Fibroblast of lung (primary cell): ENCODE data around the gene CACTIN. TPM values are rescaled to one million over a fixed set of nuclear protein-coding genes. Genes with fewer than 3 reads are reported as not detected.
A peak's percentile ranks its signal among the peaks of the same experiment; 100 is the strongest.

Experiments
- DNase-seq, 2 donors: peaks; one replicate each; pipeline versions ENCODE4 v3.0.0 to v3.0.0-alpha.2; 2010; ENCODE audit warnings: low read depth in 2 of 2
- H2AFZ ChIP-seq: 2 replicates; pipeline ENCODE4 v1.5.1; 2012; ENCODE audit warnings: low read length, control low read depth, inconsistent platforms
- H3K27ac ChIP-seq: 2 replicates; pipeline ENCODE4 v1.5.1; 2011; ENCODE audit warnings: low read length, control low read depth; ENCODE audit not compliant: insufficient read depth
- H3K27me3 ChIP-seq: 2 replicates; pipeline ENCODE4 v1.5.1; 2011; ENCODE audit warnings: mild to moderate bottlenecking, low read length; ENCODE audit not compliant: control insufficient read depth, insufficient read depth
- H3K36me3 ChIP-seq: 2 replicates; pipeline ENCODE4 v1.5.1; 2011; ENCODE audit warnings: low read length; ENCODE audit not compliant: control insufficient read depth, insufficient read depth
- H3K4me1 ChIP-seq: 2 replicates; pipeline ENCODE4 v1.5.1; 2011; ENCODE audit warnings: low read length; ENCODE audit not compliant: control insufficient read depth, insufficient read depth; ENCODE audit errors: extremely low read depth
- H3K4me2 ChIP-seq: 2 replicates; pipeline ENCODE4 v1.5.1; 2011; ENCODE audit warnings: low read length, control low read depth; ENCODE audit not compliant: insufficient read depth; ENCODE audit errors: extremely low read depth
- H3K4me3 ChIP-seq, 4 experiments: fragments of 200-600 bp in 1 of 4; sonication (generic) in 1 of 4; replicated peaks in 1 of 4; 2 replicates each; pipeline ENCODE4 v1.5.1; 2011 to 2016; ENCODE audit warnings: low read length in 4 of 4, low read depth in 3 of 4, mild to moderate bottlenecking in 3 of 4, control low read depth in 2 of 4, inconsistent platforms in 1 of 4, mixed read lengths in 1 of 4; ENCODE audit not compliant: insufficient read depth in 1 of 4; ENCODE audit errors: control extremely low read depth in 1 of 4
- H3K79me2 ChIP-seq: 2 replicates; pipeline ENCODE4 v1.5.1; 2012; ENCODE audit warnings: mild to moderate bottlenecking, low read length, inconsistent platforms; ENCODE audit not compliant: control insufficient read depth, insufficient read depth
- H3K9ac ChIP-seq: 2 replicates; pipeline ENCODE4 v1.5.1; 2011; ENCODE audit warnings: mild to moderate bottlenecking, low read length, control low read depth; ENCODE audit not compliant: insufficient read depth
- H3K9me3 ChIP-seq: 2 replicates; pipeline ENCODE4 v1.5.1; 2012; ENCODE audit warnings: low read depth, low read length; ENCODE audit not compliant: control insufficient read depth, insufficient read depth
- H4K20me1 ChIP-seq: 2 replicates; pipeline ENCODE4 v1.5.1; 2011; ENCODE audit warnings: low read length; ENCODE audit not compliant: control insufficient read depth, insufficient read depth; ENCODE audit errors: extremely low read depth
- EZH2 ChIP-seq: IDR thresholded peaks from 2 replicates; pipeline ENCODE4 v1.5.1; 2012; ENCODE audit warnings: low read length, control low read depth, mild to moderate bottlenecking; ENCODE audit errors: missing control alignments
- polyA plus RNA-seq, 2 donors: library from polyadenylated mRNA; depleted of rRNA in 1 of 2; stranded (reverse) in 1 of 2; unstranded in 1 of 2; fragments of >200 nt; gene quantifications; 2 replicates each; pipeline ENCODE4 v1.2.1, GENCODE V29; 2011 to 2012; ENCODE audit warnings: missing spikeins in 1 of 2
- total RNA-seq: library from RNA; depleted of rRNA; stranded (reverse); fragments of >200 nt; gene quantifications from 2 replicates; pipeline ENCODE4 v1.2.1, GENCODE V29; 2014
- TF ChIP-seq, protein P1 (sequence below), 2 donors: IDR thresholded peaks in 1 of 2; conservative IDR thresholded peaks in 1 of 2; 1 replicate in 1 of 2; 2 replicates in 1 of 2; pipeline ENCODE4 v1.5.1; 2011 to 2012; ENCODE audit warnings: low read length in 2 of 2, control low read depth in 1 of 2, inconsistent platforms in 1 of 2, low read depth in 1 of 2, mild to moderate bottlenecking in 1 of 2

CACTIN gene
- total and polyA plus RNA-seq, 2 donors (not counting 1 experiment from before 2014, with no cell fraction given) = 6.7 to 19.7 TPM

DNA sequence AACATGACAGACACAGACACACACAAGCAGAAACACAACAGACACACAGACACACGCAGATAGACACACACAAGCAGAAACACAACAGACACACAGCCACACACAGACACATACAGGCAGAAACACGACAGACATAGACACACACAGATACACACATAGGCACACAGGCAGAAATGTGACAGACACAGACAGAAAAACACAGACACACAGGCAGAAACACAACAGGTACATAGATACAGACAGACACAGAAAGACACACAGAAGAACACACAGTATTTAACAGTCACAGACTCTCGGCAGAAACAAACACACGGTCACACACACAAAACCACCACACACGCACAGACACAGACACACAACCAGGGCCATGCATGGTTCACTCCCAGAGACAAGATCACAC lies 20.8 kb downstream of the CACTIN start:
- peak overlapping the region; percentile 39 to 63 (median 45) for H3K4me3 ChIP-seq
- H3K9me3 ChIP-seq = no peaks in the 10 kb centered on the region
- TF ChIP-seq EZH2 = no peak
- TF ChIP-seq, protein P1, sequence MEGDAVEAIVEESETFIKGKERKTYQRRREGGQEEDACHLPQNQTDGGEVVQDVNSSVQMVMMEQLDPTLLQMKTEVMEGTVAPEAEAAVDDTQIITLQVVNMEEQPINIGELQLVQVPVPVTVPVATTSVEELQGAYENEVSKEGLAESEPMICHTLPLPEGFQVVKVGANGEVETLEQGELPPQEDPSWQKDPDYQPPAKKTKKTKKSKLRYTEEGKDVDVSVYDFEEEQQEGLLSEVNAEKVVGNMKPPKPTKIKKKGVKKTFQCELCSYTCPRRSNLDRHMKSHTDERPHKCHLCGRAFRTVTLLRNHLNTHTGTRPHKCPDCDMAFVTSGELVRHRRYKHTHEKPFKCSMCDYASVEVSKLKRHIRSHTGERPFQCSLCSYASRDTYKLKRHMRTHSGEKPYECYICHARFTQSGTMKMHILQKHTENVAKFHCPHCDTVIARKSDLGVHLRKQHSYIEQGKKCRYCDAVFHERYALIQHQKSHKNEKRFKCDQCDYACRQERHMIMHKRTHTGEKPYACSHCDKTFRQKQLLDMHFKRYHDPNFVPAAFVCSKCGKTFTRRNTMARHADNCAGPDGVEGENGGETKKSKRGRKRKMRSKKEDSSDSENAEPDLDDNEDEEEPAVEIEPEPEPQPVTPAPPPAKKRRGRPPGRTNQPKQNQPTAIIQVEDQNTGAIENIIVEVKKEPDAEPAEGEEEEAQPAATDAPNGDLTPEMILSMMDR (conservative IDR thresholded peaks at IDR 0.05 in 1 of 2, IDR thresholded peaks at IDR 0.05 in 1 of 2; ENCODE audit: low read depth in 1 of 2, low read length in 2 of 2) = no peak
- H3K79me2 ChIP-seq = no peaks in the 10 kb centered on the region
- H2AFZ ChIP-seq = no peak overlapping the region
- peak overlapping the region; percentile 58 for H3K9ac ChIP-seq
- no peak overlapping the region for H3K27ac ChIP-seq
- H3K27me3 ChIP-seq = no peaks in the 10 kb centered on the region
- H3K4me1 ChIP-seq = peaks cover 9% of the 10 kb centered on the region
- DNase-seq = no peak
- H4K20me1 ChIP-seq = no peaks in the 10 kb centered on the region
- peak overlapping the region; percentile 49 for H3K4me2 ChIP-seq
- H3K36me3 ChIP-seq = no peaks in the 10 kb centered on the region

- no peaks in the 10 kb centered on the region for H3K27me3 ChIP-seq
- no peaks in the 10 kb centered on the region for H4K20me1 ChIP-seq
- no peaks in the 10 kb centered on the region for H3K36me3 ChIP-seq
- H3K4me1 ChIP-seq = peaks cover 9% of the 10 kb centered on the region
- peak overlapping the region in 1 of 4 experiments; percentile 63 for H3K4me3 ChIP-seq
- H3K79me2 ChIP-seq = no peaks in the 10 kb centered on the region
- H3K4me2 ChIP-seq = peak overlapping the region; percentile 49
- no peak overlapping the region for H3K27ac ChIP-seq
- TF ChIP-seq, protein P1 (conservative IDR thresholded peaks at IDR 0.05 in 1 of 2, IDR thresholded peaks at IDR 0.05 in 1 of 2; ENCODE audit: low read depth in 1 of 2, low read length in 2 of 2) = no peak
- no peak for TF ChIP-seq EZH2
- H3K9ac ChIP-seq = no peak overlapping the region
- no peak for DNase-seq
- no peaks in the 10 kb centered on the region for H3K9me3 ChIP-seq
- no peak overlapping the region for H2AFZ ChIP-seq
Observed at GRCh38 chr19:3605361-3605760, 21.2 kb downstream of the CACTIN start.

DNA sequence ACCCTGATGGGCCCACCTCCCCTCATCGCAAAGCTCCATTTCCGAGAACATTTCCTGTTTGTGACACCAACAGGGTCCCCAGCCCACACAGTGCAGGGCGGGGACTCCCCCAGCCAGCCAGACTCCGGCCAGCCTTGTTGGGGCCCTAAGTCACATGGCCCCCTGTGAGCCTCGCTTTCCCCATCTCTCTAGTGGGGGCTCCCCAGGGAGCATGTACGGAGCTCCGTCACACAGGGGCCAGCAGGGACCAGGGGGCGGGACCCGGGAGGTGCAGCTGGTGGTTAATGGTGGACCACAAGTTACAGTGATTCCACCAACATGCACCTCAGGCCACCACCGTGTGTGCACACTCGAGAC lies 21.6 kb downstream of the CACTIN start:
- Histone ChIP-seq H3K9ac (no peak overlapping the region), H3K27me3 (no peaks in the 10 kb centered on the region), H2AFZ (no peak overlapping the region), H3K27ac (no peak overlapping the region), H3K4me2 (no peak overlapping the region), H3K4me3 (no peak overlapping the region), H3K4me1 (peaks cover 9% of the 10 kb centered on the region), H3K9me3 (no peaks in the 10 kb centered on the region), H4K20me1 (no peaks in the 10 kb centered on the region), H3K36me3 (no peaks in the 10 kb centered on the region), H3K79me2 (no peaks in the 10 kb centered on the region)
- no peak for TF ChIP-seq EZH2
- TF ChIP-seq, protein P1 (conservative IDR thresholded peaks at IDR 0.05 in 1 of 2, IDR thresholded peaks at IDR 0.05 in 1 of 2; ENCODE audit: low read depth in 1 of 2, low read length in 2 of 2) = no peak
- DNase-seq = no peak
